GM12891 (cell line): ENCODE data around the gene PKDREJ.
A peak's percentile ranks its signal among the peaks of the same experiment; 100 is the strongest.

Source experiments
- DNase-seq: peaks from one replicate; pipeline ENCODE4 v3.0.0; 2011; ENCODE audit warnings: low spot score; ENCODE audit not compliant: insufficient read length
- FAIRE-seq: peaks from 2 replicates; lab custom pipeline; 2011; peaks lifted over from hg19 to GRCh38; lab: Jason Lieb, UNC
- PAX5 ChIP-seq: IDR thresholded peaks from 2 replicates; pipeline ENCODE4 v1.6.1; 2011; ENCODE audit warnings: low read length, moderate library complexity, mild to moderate bottlenecking; ENCODE audit not compliant: insufficient read depth, severe bottlenecking
- POLR2A ChIP-seq: IDR thresholded peaks from 2 replicates; pipeline ENCODE4 v1.6.1; 2011; ENCODE audit warnings: low read depth, low read length, control low read depth
- POLR2AphosphoS5 ChIP-seq: IDR thresholded peaks from 2 replicates; pipeline ENCODE4 v1.6.1; 2011; ENCODE audit warnings: low read depth, low read length, control low read depth
- POU2F2 ChIP-seq: IDR thresholded peaks from 2 replicates; pipeline ENCODE4 v1.6.1; 2011; ENCODE audit warnings: low read depth, mild to moderate bottlenecking, control low read depth, low read length, moderate library complexity
- SPI1 ChIP-seq: IDR thresholded peaks from 2 replicates; pipeline ENCODE4 v1.6.1; 2011; ENCODE audit warnings: low read depth, low read length, control low read depth
- TAF1 ChIP-seq: IDR thresholded peaks from 2 replicates; pipeline ENCODE4 v1.6.1; 2011; ENCODE audit warnings: low read depth, low read length, control low read depth

Gene PKDREJ

GRCh38 chr22:46240907-46241306 lies 22.2 kb downstream of the PKDREJ start:
- no peak for DNase-seq
- FAIRE-seq = no peak
- TF ChIP-seq POLR2AphosphoS5 = no peak
- no peak for TF ChIP-seq POLR2A
- TF ChIP-seq TAF1 = no peak
- TF ChIP-seq SPI1 = no peak
- TF ChIP-seq POU2F2 = no peak
- TF ChIP-seq PAX5 = no peak

GRCh38 chr22:46240506-46240905 lies 22.6 kb downstream of the PKDREJ start:
- TF ChIP-seq TAF1 (no peak), POLR2AphosphoS5 (no peak), PAX5 (no peak), POLR2A (no peak), SPI1 (no peak), POU2F2 (no peak)
- FAIRE-seq (no peak), DNase-seq (no peak)

- FAIRE-seq = no peak
- no peak for DNase-seq
- TF ChIP-seq PAX5 (no peak), SPI1 (no peak), POLR2AphosphoS5 (no peak), TAF1 (no peak), POLR2A (no peak)
These were observed 23.1 kb downstream of the PKDREJ start for GRCh38 chr22:46240073-46240472.

GRCh38 chr22:46239261-46240048 lies 23.7 kb downstream of the PKDREJ start:
- no peak for TF ChIP-seq POU2F2
- no peak for TF ChIP-seq TAF1
- no peak for TF ChIP-seq POLR2A
- TF ChIP-seq PAX5 = no peak
- peak; percentile 19; the same call in 1 of the 2 replicates for TF ChIP-seq SPI1
- TF ChIP-seq POLR2AphosphoS5 = no peak
- FAIRE-seq = peak; percentile 76
- peak; percentile 32 for DNase-seq

- FAIRE-seq = no peak
- no peak for TF ChIP-seq SPI1
- no peak for TF ChIP-seq PAX5
- no peak for TF ChIP-seq TAF1
- no peak for TF ChIP-seq POLR2A
- TF ChIP-seq POLR2AphosphoS5 = no peak
These were observed 24.6 kb downstream of the PKDREJ start for GRCh38 chr22:46238541-46238940.

GRCh38 chr22:46237453-46238124 lies 25.6 kb downstream of the PKDREJ start:
- FAIRE-seq (no peak), DNase-seq (no peak)

More at GRCh38 chr22:46238541-46238940, 24.6 kb downstream of the PKDREJ start:
- DNase-seq = no peak

GRCh38 chr22:46234969-46235368 lies 28.2 kb downstream of the PKDREJ start:
- FAIRE-seq (no peak), DNase-seq (no peak)
- TF ChIP-seq SPI1 (no peak), TAF1 (no peak), PAX5 (no peak), POLR2AphosphoS5 (no peak), POU2F2 (no peak), POLR2A (no peak)

More at GRCh38 chr22:46237453-46238124, 25.6 kb downstream of the PKDREJ start:
- TF ChIP-seq TAF1 = no peak
- no peak for TF ChIP-seq SPI1
- no peak for TF ChIP-seq POLR2A
- TF ChIP-seq POU2F2 = no peak
- TF ChIP-seq PAX5 = no peak
- TF ChIP-seq POLR2AphosphoS5 = no peak

- DNase-seq (no peak), FAIRE-seq (no peak)
- TF ChIP-seq POLR2AphosphoS5 (no peak), PAX5 (no peak), TAF1 (no peak), POLR2A (no peak), POU2F2 (no peak), SPI1 (no peak)
These were observed 29.9 kb downstream of the PKDREJ start for GRCh38 chr22:46233231-46233630.
